OCI-LY1 (cell line): ENCODE results near the gene NRCAM.

Source experiments
- H2AFZ ChIP-seq: fragments of 200-600 bp; sonication (generic), shearing (Covaris generic); 2 replicates; pipeline ENCODE4 v1.6.0; 2014; ENCODE audit warnings: antibody characterized with exemption, mild to moderate bottlenecking, low read length
- H3F3A ChIP-seq: fragments of 200-600 bp; sonication (generic), shearing (Covaris generic); 2 replicates; pipeline ENCODE4 v1.6.0; 2014; ENCODE audit warnings: mild to moderate bottlenecking, antibody characterized with exemption, low read length, moderate library complexity; ENCODE audit not compliant: insufficient read depth
- H3K27ac ChIP-seq: fragments of 200-600 bp; sonication (generic); 2 replicates; pipeline ENCODE4 v1.5.1; 2014; ENCODE audit warnings: low read length, mixed run types, mild to moderate bottlenecking, low read depth; ENCODE audit not compliant: poor library complexity, severe bottlenecking
- H3K27me3 ChIP-seq: fragments of 200-600 bp; sonication (generic); 2 replicates; pipeline ENCODE4 v1.6.0; 2014; ENCODE audit warnings: antibody characterized with exemption, mild to moderate bottlenecking, low read length, moderate library complexity; ENCODE audit not compliant: insufficient read depth
- H3K36me3 ChIP-seq: fragments of 200-600 bp; sonication (generic); 2 replicates; pipeline ENCODE4 v1.6.1; 2014; ENCODE audit warnings: mild to moderate bottlenecking, antibody characterized with exemption, low read length, moderate library complexity, mixed read lengths; ENCODE audit not compliant: insufficient read depth
- H3K4me1 ChIP-seq: fragments of 200-600 bp; sonication (generic); 2 replicates; pipeline ENCODE4 v1.5.1; 2014; ENCODE audit warnings: mild to moderate bottlenecking, low read length, moderate library complexity; ENCODE audit not compliant: insufficient read depth, severe bottlenecking
- H3K4me2 ChIP-seq: fragments of 200-600 bp; sonication (generic), shearing (Covaris generic); 2 replicates; pipeline ENCODE4 v1.6.1; 2014; ENCODE audit warnings: low read length
- H3K4me3 ChIP-seq: fragments of 200-600 bp; sonication (generic); 2 replicates; pipeline ENCODE4 v1.5.1; 2014; ENCODE audit warnings: low read length, low read depth, mild to moderate bottlenecking, mixed read lengths; ENCODE audit not compliant: poor library complexity, severe bottlenecking
- H3K79me2 ChIP-seq: fragments of 200-600 bp; shearing (Covaris generic); 2 replicates; pipeline ENCODE4 v1.6.1; 2016; ENCODE audit warnings: mixed run types, low read length, mixed read lengths; ENCODE audit not compliant: insufficient read depth
- H3K9ac ChIP-seq: fragments of 200-600 bp; sonication (generic), shearing (Covaris generic); 2 replicates; pipeline ENCODE4 v1.6.1; 2014; ENCODE audit warnings: mild to moderate bottlenecking, low read length, mixed read lengths
- H3K9me2 ChIP-seq: fragments of 200-600 bp; sonication (generic), shearing (Covaris generic); 2 replicates; pipeline ENCODE4 v1.6.1; 2014; ENCODE audit warnings: low read depth, mild to moderate bottlenecking, low read length, mixed read lengths
- H3K9me3 ChIP-seq: fragments of 200-600 bp; shearing (Covaris generic); 2 replicates; pipeline ENCODE4 v1.6.1; 2014; ENCODE audit warnings: low read length, mixed read lengths
- H4K20me1 ChIP-seq: fragments of 200-600 bp; sonication (generic), shearing (Covaris generic); 2 replicates; pipeline ENCODE4 v1.6.0; 2016; ENCODE audit warnings: mild to moderate bottlenecking, low read length; ENCODE audit not compliant: insufficient read depth
- CTCF ChIP-seq: fragments of 200-600 bp; sonication (generic), shearing (Covaris generic); IDR thresholded peaks from 2 replicates; pipeline ENCODE4 v1.5.1; 2017; ENCODE audit warnings: mild to moderate bottlenecking, antibody characterized with exemption, low read length, moderate library complexity, mixed read lengths
- EZH2 ChIP-seq: fragments of 200-600 bp; sonication (generic), shearing (Covaris generic); IDR thresholded peaks from 2 replicates; pipeline ENCODE4 v1.8.0; 2017; ENCODE audit warnings: borderline replicate concordance, mixed run types, mild to moderate bottlenecking, antibody characterized with exemption, low read length, moderate library complexity, mixed read lengths

The NRCAM gene

GRCh38 chr7:108324053-108325038 is 131.9 kb downstream of the NRCAM start:
- no peaks in the 10 kb centered on the region for H3F3A ChIP-seq
- H3K9me3 ChIP-seq = no peaks in the 10 kb centered on the region
- H4K20me1 ChIP-seq = no peaks in the 10 kb centered on the region
- TF ChIP-seq CTCF (no peak), EZH2 (no peak)
- no peaks in the 10 kb centered on the region for H3K36me3 ChIP-seq
- H3K9me2 ChIP-seq = no peaks in the 10 kb centered on the region
- H3K27me3 ChIP-seq = no peaks in the 10 kb centered on the region
- H3K27ac ChIP-seq = no peak overlapping the region
- H3K4me3 ChIP-seq = no peak overlapping the region
- H2AFZ ChIP-seq = no peak overlapping the region
- H3K9ac ChIP-seq = no peak overlapping the region
- no peak overlapping the region for H3K4me2 ChIP-seq
- H3K4me1 ChIP-seq = no peaks in the 10 kb centered on the region
- H3K79me2 ChIP-seq = no peaks in the 10 kb centered on the region

GRCh38 chr7:108322925-108323832 is 133.1 kb downstream of the NRCAM start:
- Histone ChIP-seq H3K4me3 (no peak overlapping the region), H3K27ac (no peak overlapping the region), H3K9me3 (no peaks in the 10 kb centered on the region), H3K36me3 (no peaks in the 10 kb centered on the region), H3K4me2 (no peak overlapping the region), H4K20me1 (no peaks in the 10 kb centered on the region), H3K79me2 (no peaks in the 10 kb centered on the region), H3F3A (no peaks in the 10 kb centered on the region), H2AFZ (no peak overlapping the region), H3K9me2 (no peaks in the 10 kb centered on the region), H3K27me3 (no peaks in the 10 kb centered on the region), H3K4me1 (no peaks in the 10 kb centered on the region), H3K9ac (no peak overlapping the region)
- TF ChIP-seq EZH2 (no peak), CTCF (no peak)

GRCh38 chr7:108322046-108322445 is 134.2 kb downstream of the NRCAM start:
- no peaks in the 10 kb centered on the region for H3K4me1 ChIP-seq
- no peaks in the 10 kb centered on the region for H3K36me3 ChIP-seq
- no peaks in the 10 kb centered on the region for H3K9me2 ChIP-seq
- no peaks in the 10 kb centered on the region for H4K20me1 ChIP-seq
- no peaks in the 10 kb centered on the region for H3K9me3 ChIP-seq
- no peaks in the 10 kb centered on the region for H3F3A ChIP-seq
- no peak overlapping the region for H3K27ac ChIP-seq
- TF ChIP-seq CTCF = no peak
- TF ChIP-seq EZH2 = no peak
- no peak overlapping the region for H3K4me3 ChIP-seq
- H3K4me2 ChIP-seq = no peak overlapping the region
- H3K27me3 ChIP-seq = no peaks in the 10 kb centered on the region
- no peaks in the 10 kb centered on the region for H3K79me2 ChIP-seq
- H3K9ac ChIP-seq = no peak overlapping the region
- no peak overlapping the region for H2AFZ ChIP-seq
